HepG2 (cell line): ENCODE measurements around the gene NAGA. TPM values are rescaled to one million over a fixed set of nuclear protein-coding genes. Genes with fewer than 3 reads are reported as not detected.

ENCODE experiments used
- ATAC-seq: fragments of 200-7000 bp; cut with Tn5 transposase; 3 replicates; pipeline ENCODE4 v1.9.1; 2020; ENCODE audit warnings: mild to moderate bottlenecking, moderate library complexity
- BruUV-seq: library from RNA; stranded (reverse); fragments of 400-500 nt; replicated peaks from 2 replicates; lab custom pipeline; 2021; lab: Mats Ljungman, UMichigan
- CTCF ChIA-PET: fragments of 300-600 bp; formaldehyde crosslinking; extraction: SDS; loops from one replicate; lab custom pipeline; 2021; ENCODE audit warnings: low total read pairs, inconsistent platforms, low intra/inter-chr PET ratio; lab: Yijun Ruan, JAX
- POLR2A ChIA-PET: fragments of 350-600 bp; sonication (Branson Sonifier 250); formaldehyde crosslinking; loops from one replicate; lab custom pipeline; 2020; ENCODE audit warnings: antibody characterized with exemption, inconsistent platforms; lab: Yijun Ruan, JAX
- DNase-seq: peaks from one replicate; pipeline ENCODE4 v3.0.0-alpha.2; 2015; ENCODE audit warnings: low spot score
- FAIRE-seq: peaks from 3 replicates; lab custom pipeline; 2011; peaks lifted over from hg19 to GRCh38; lab: Jason Lieb, UNC
- H2AFZ ChIP-seq: one replicate; pipeline ENCODE4 v1.6.1; 2011; ENCODE audit warnings: low read length, inconsistent platforms
- H3K27ac ChIP-seq: fragments of 300-600 bp; 3 replicates; pipeline ENCODE4 v1.8.0; 2011; ENCODE audit warnings: mixed run types, mild to moderate bottlenecking, mixed read lengths, low read length, inconsistent platforms; ENCODE audit not compliant: insufficient read depth; ENCODE audit errors: extremely low read length
- H3K27me3 ChIP-seq, 2 experiments: fragments of 200-600 bp in 1 of 2; 2 replicates in 1 of 2; 3 replicates in 1 of 2; pipeline versions ENCODE4 v1.6.0 to v1.8.0; 2011; ENCODE audit warnings: low read length in 2 of 2, mild to moderate bottlenecking in 2 of 2, moderate library complexity in 2 of 2, inconsistent platforms in 1 of 2; ENCODE audit not compliant: insufficient read depth in 2 of 2, control insufficient read depth in 1 of 2
- H3K36me3 ChIP-seq, 2 experiments: fragments of 200-600 bp in 1 of 2; replicated peaks in 1 of 2; 2 replicates in 1 of 2; 3 replicates in 1 of 2; pipeline versions ENCODE4 v1.5.1 to v1.8.0; 2011; ENCODE audit warnings: low read length in 2 of 2, inconsistent platforms in 1 of 2; ENCODE audit not compliant: insufficient read depth in 2 of 2, control insufficient read depth in 1 of 2
- H3K4me1 ChIP-seq: 2 replicates; pipeline ENCODE4 v1.5.1; 2012; ENCODE audit warnings: low read length, inconsistent platforms; ENCODE audit not compliant: insufficient read depth
- H3K4me2 ChIP-seq: 2 replicates; pipeline ENCODE4 v1.6.0; 2011; ENCODE audit warnings: low read depth, low read length, inconsistent platforms
- H3K4me3 ChIP-seq, 3 experiments: fragments of 200-600 bp in 1 of 3; sonication (generic), shearing (Covaris generic) in 1 of 3; replicated peaks in 1 of 3; 2 replicates each; pipeline ENCODE4 v1.5.1; 2011 to 2016; ENCODE audit warnings: low read length in 3 of 3, inconsistent platforms in 2 of 3, low read depth in 2 of 3, mild to moderate bottlenecking in 2 of 3, control low read depth in 1 of 3, mixed read lengths in 1 of 3; ENCODE audit not compliant: insufficient read depth in 1 of 3
- H3K79me2 ChIP-seq: one replicate; pipeline ENCODE4 v1.6.1; 2011; ENCODE audit warnings: low read length, inconsistent platforms; ENCODE audit not compliant: insufficient read depth
- H3K9ac ChIP-seq: 2 replicates; pipeline ENCODE4 v1.6.0; 2011; ENCODE audit warnings: mild to moderate bottlenecking, low read depth, low read length, inconsistent platforms; ENCODE audit not compliant: insufficient read depth
- H3K9me3 ChIP-seq: 2 replicates; pipeline ENCODE4 v1.5.1; 2012; ENCODE audit warnings: mild to moderate bottlenecking, low read length
- H4K20me1 ChIP-seq: 2 replicates; pipeline ENCODE4 v1.6.0; 2011; ENCODE audit warnings: inconsistent platforms, mild to moderate bottlenecking, low read length, moderate library complexity; ENCODE audit not compliant: insufficient read depth
- ATF1 ChIP-seq: IDR thresholded peaks from 2 replicates; pipeline ENCODE4 v1.6.1; 2016; ENCODE audit warnings: mild to moderate bottlenecking, control low read depth
- CENPT ChIP-seq: sonication (generic); formaldehyde crosslinking; IDR thresholded peaks from 2 replicates; pipeline ENCODE4 v1.8.0; 2022; ENCODE audit warnings: low read depth, mild to moderate bottlenecking, moderate library complexity, missing genetic modification reagents
- FOXA3 ChIP-seq: IDR thresholded peaks from 2 replicates; pipeline ENCODE4 v1.6.1; 2016; ENCODE audit warnings: missing genetic modification reagents, missing compliant biosample characterization
- KMT2A ChIP-seq: sonication (generic); formaldehyde crosslinking; IDR thresholded peaks from 2 replicates; pipeline ENCODE4 v1.4.0; 2020; ENCODE audit warnings: missing genetic modification reagents
- PHF20 ChIP-seq: sonication (generic); formaldehyde crosslinking; IDR thresholded peaks from 2 replicates; pipeline ENCODE4 v1.5.0; 2020; ENCODE audit warnings: mild to moderate bottlenecking, missing genetic modification reagents
- PHF8 ChIP-seq: sonication (generic); formaldehyde crosslinking; IDR thresholded peaks from 2 replicates; pipeline ENCODE4 v1.5.0; 2020; ENCODE audit warnings: missing genetic modification reagents
- POLR2AphosphoS2 ChIP-seq: IDR thresholded peaks from 2 replicates; pipeline ENCODE4 v1.6.1; 2011; ENCODE audit warnings: low read depth, low read length, improper control_type of control experiment
- ZFP36L2 ChIP-seq: sonication (generic); formaldehyde crosslinking; IDR thresholded peaks from 2 replicates; pipeline ENCODE4 v1.4.0; 2020; ENCODE audit warnings: missing genetic modification reagents
- ZFP82 ChIP-seq: sonication (generic); formaldehyde crosslinking; IDR thresholded peaks from 2 replicates; pipeline ENCODE4 v1.5.1; 2020; ENCODE audit warnings: mild to moderate bottlenecking, missing genetic modification reagents, borderline replicate concordance
- ZMYM2 ChIP-seq: sonication (generic); formaldehyde crosslinking; IDR thresholded peaks from 2 replicates; pipeline ENCODE4 v1.8.0; 2022; ENCODE audit warnings: mild to moderate bottlenecking, missing genetic modification reagents
- ZNF224 ChIP-seq: sonication (generic); formaldehyde crosslinking; IDR thresholded peaks from 2 replicates; pipeline ENCODE4 v1.5.0; 2020; ENCODE audit warnings: mild to moderate bottlenecking, missing genetic modification reagents
- WGBS: methylation state at CpG from one replicate; pipeline ENCODE4 v1.1.6; 2017; ENCODE audit warnings: low lambda C conversion rate; 5-methylcytosine and 5-hydroxymethylcytosine counted together
- in situ Hi-C: cut with HindIII; loops from 2 replicates; pipeline ENCODE4 v1.10.0; 2017; ENCODE audit warnings: low pct_unique_long_range_greater_than_20kb; ENCODE audit not compliant: extremely low pct_ligation_motif_present
- intact Hi-C: fragments of 100-400 bp; cut with micrococcal nuclease; formaldehyde crosslinking; loops from one replicate; pipeline ENCODE4 v1.10.0; 2022; ENCODE audit not compliant: unreplicated experiment
- polyA plus RNA-seq, 8 experiments: library from polyadenylated mRNA; depleted of rRNA in 3 of 8; stranded (reverse) in 7 of 8; unstranded in 1 of 8; fragments of >200 nt; fragmentation: Illumina TruSeq in 4 of 8; extraction: Trizol in 4 of 8; gene quantifications; 2 replicates each; pipeline versions ENCODE4 v1.2.1 to v1.2.3, GENCODE V29; 2011 to 2016; ENCODE audit warnings: low read depth in 4 of 8, missing spikeins in 1 of 8, mixed read lengths in 1 of 8; ENCODE audit not compliant: insufficient read depth in 1 of 8
- total RNA-seq, 5 experiments: library from RNA; depleted of rRNA; stranded (reverse); fragments of >200 nt; fragmentation: Illumina TruSeq; extraction: Trizol; gene quantifications; 2 replicates each; pipeline ENCODE4 v1.2.3, GENCODE V29; 2016; ENCODE audit warnings: low read depth in 1 of 5
- TF ChIP-seq, protein P1 (sequence below): sonication (generic); formaldehyde crosslinking; IDR thresholded peaks from 2 replicates; pipeline ENCODE4 v1.8.1; 2023; ENCODE audit warnings: missing genetic modification reagents, inconsistent platforms, borderline replicate concordance
- TF ChIP-seq, protein P2 (sequence below): IDR thresholded peaks from 2 replicates; pipeline ENCODE4 v1.6.1; 2016; ENCODE audit warnings: missing biosample characterization, missing genetic modification reagents, low read depth
- TF ChIP-seq, protein P3 (sequence below): sonication (generic); formaldehyde crosslinking; IDR thresholded peaks from 2 replicates; pipeline ENCODE4 v1.8.0; 2022; ENCODE audit warnings: low read depth, missing genetic modification reagents
- TF ChIP-seq, protein P4 (sequence below): sonication (generic); formaldehyde crosslinking; conservative IDR thresholded peaks from 2 replicates; pipeline ENCODE4 v1.4.0; 2020; ENCODE audit warnings: mild to moderate bottlenecking, missing genetic modification reagents, moderate library complexity

NAGA gene
- total and polyA plus RNA-seq, 2 of the 13 experiments (the other 11 are each of a cell fraction or from before 2014, with no cell fraction given), result 15.1 to 23.4 TPM

DNA sequence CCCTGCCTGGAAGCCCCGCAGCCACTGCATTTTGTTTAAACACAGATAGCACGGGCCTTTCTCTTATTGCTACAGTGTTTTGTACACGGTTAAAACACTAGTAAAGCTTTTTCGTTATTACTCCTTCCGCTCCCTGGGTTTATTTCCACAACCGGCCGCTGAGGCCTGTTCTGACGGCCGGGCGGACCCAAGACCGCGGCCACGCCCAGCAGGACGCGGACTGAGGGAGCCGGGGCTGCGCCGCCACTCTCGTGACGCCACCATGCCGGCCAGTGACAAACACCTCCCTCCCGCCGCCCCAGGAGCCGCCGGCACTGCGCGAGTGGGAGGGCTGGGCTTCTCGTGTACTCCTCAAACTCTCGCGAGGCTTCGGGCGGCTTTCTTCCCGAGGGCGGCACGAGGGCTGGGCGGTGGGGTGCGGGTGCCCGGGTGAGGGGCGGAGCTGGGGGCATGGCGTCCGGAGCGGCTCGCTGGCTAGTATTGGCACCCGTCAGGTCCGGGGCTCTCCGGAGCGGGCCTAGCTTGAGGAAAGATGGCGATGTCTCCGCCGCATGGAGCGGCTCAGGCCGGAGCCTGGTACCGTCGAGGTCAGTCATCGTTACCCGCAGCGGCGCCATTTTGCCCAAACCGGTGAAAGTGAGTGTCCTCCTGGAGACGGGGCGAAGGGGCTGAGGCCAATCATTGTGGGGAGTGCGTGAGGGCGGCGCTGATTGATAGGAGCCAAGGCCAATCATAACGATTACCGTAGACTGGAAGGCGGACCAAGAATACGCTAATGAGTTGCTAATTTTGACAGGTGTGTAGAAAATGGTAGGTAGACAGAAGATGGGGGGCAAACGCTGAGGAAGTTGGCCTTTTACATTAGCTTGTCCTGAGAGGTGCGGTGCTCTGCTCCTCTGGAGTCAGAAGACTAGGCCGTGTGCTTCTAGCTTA, 9.0 kb upstream of the NAGA start, which contains the start of gene SMDT1:
TSS of gene SMDT1 (plus strand) at position 382 of the 933 bp plus-strand sequence. CDS start at position 451, 69 bp downstream.
- H3K27ac ChIP-seq, result peak within 1 kb of the TSS; percentile 91
- H3K9me3 ChIP-seq, result no peaks in the 10 kb centered on the region
- ChIA-PET CTCF (interaction anchor here (1.3 kb wide), 1 partner anchor 11 kb away, joined by 3 read pairs; the partner anchor contains the start of gene NDUFA6), POLR2A (interaction anchor here (1.2 to 3.8 kb wide), 5 partner anchors 9 to 46 kb away, joined by 3 to 89 read pairs (median 5); partner anchors contain the start of genes NAGA and NDUFA6)
- peak within 1 kb of the TSS; percentile 78 to 88 (median 87) for H3K4me3 ChIP-seq
- TSS peak; percentile 66 for BruUV-seq
- in situ Hi-C loops, result no loop called here
- H4K20me1 ChIP-seq, result no peaks in the 10 kb centered on the region
- peaks cover 1 to 21% of the 10 kb centered on the region in 2 experiments; a peak in 3 of 5 replicates for H3K36me3 ChIP-seq
- peak within 1 kb of the TSS; percentile 82 for H2AFZ ChIP-seq
- WGBS, result 2% methylated on average over 31 of the region's 71 CpGs
- peaks cover 11% of the 10 kb centered on the region for H3K79me2 ChIP-seq
- ATAC-seq (peak; percentile 92), FAIRE-seq (peak; percentile 90), DNase-seq (peak; percentile 95)
- no peaks in the 10 kb centered on the region; a peak in 1 of 5 replicates for H3K27me3 ChIP-seq
- H3K4me2 ChIP-seq, result peak within 1 kb of the TSS; percentile 100
- peak within 1 kb of the TSS; percentile 93 for H3K9ac ChIP-seq
- intact Hi-C loops, result loop anchor here (1.0 kb wide), 1 partner anchor 11 kb away; the partner anchor contains the start of gene NDUFA6
- peaks cover 22% of the 10 kb centered on the region for H3K4me1 ChIP-seq
- TF ChIP-seq ZFP82 (CRISPR knock-in tag), result peak; percentile 85; the same call in 1 of the 2 replicates
- TF ChIP-seq, protein P1, sequence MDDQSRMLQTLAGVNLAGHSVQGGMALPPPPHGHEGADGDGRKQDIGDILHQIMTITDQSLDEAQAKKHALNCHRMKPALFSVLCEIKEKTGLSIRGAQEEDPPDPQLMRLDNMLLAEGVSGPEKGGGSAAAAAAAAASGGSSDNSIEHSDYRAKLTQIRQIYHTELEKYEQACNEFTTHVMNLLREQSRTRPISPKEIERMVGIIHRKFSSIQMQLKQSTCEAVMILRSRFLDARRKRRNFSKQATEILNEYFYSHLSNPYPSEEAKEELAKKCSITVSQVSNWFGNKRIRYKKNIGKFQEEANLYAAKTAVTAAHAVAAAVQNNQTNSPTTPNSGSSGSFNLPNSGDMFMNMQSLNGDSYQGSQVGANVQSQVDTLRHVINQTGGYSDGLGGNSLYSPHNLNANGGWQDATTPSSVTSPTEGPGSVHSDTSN (CRISPR knock-in tag), result 0 out of 2 replicates have a peak, but pooled peaks have one; percentile 52
- no peak for TF ChIP-seq POLR2AphosphoS2
- peak; percentile 70 for TF ChIP-seq ZMYM2 (CRISPR knock-in tag)
- peak; percentile 46 for TF ChIP-seq FOXA3 (CRISPR knock-in tag)
- TF ChIP-seq CENPT (CRISPR knock-in tag), result peak; percentile 61; the same call in 1 of the 2 replicates
- peak; percentile 24; the same call in 1 of the 2 replicates for TF ChIP-seq PHF20 (CRISPR knock-in tag)
- TF ChIP-seq PHF8 (CRISPR knock-in tag), result peak; percentile 91
- TF ChIP-seq, protein P2, sequence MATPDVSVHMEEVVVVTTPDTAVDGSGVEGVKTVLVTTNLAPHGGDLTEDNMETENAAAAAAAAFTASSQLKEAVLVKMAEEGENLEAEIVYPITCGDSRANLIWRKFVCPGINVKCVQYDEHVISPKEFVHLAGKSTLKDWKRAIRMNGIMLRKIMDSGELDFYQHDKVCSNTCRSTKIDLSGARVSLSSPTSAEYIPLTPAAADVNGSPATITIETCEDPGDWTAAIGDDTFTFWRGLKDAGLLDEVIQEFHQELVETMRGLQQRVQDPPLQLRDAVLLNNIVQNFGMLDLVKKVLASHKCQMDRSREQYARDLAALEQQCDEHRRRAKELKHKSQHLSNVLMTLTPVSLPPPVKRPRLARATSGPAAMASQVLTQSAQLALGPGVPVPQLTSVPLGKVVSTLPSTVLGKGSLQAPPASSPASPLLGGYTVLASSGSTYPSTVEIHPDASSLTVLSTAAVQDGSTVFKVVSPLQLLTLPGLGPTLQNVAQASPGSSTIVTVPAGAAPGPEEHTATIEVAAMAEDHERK (CRISPR knock-in tag), result no peak; the same call in 1 of the 2 replicates
- TF ChIP-seq ZNF224 (CRISPR knock-in tag), result no peak
- TF ChIP-seq ZFP36L2 (CRISPR knock-in tag), result no peak
- no peak for TF ChIP-seq ATF1 (CRISPR knock-in tag)
- TF ChIP-seq, protein P3, sequence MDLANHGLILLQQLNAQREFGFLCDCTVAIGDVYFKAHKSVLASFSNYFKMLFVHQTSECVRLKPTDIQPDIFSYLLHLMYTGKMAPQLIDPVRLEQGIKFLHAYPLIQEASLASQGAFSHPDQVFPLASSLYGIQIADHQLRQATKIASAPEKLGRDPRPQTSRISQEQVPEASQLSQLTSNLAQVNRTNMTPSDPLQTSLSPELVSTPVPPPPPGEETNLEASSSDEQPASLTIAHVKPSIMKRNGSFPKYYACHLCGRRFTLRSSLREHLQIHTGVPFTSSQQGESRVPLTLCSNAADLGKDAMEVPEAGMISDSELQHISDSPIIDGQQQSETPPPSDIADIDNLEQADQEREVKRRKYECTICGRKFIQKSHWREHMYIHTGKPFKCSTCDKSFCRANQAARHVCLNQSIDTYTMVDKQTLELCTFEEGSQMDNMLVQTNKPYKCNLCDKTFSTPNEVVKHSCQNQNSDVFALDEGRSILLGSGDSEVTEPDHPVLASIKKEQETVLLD (CRISPR knock-in tag), result peak; percentile 81; the same call in 1 of the 2 replicates
- peak; percentile 71 for TF ChIP-seq KMT2A (CRISPR knock-in tag)
- TF ChIP-seq, protein P4, sequence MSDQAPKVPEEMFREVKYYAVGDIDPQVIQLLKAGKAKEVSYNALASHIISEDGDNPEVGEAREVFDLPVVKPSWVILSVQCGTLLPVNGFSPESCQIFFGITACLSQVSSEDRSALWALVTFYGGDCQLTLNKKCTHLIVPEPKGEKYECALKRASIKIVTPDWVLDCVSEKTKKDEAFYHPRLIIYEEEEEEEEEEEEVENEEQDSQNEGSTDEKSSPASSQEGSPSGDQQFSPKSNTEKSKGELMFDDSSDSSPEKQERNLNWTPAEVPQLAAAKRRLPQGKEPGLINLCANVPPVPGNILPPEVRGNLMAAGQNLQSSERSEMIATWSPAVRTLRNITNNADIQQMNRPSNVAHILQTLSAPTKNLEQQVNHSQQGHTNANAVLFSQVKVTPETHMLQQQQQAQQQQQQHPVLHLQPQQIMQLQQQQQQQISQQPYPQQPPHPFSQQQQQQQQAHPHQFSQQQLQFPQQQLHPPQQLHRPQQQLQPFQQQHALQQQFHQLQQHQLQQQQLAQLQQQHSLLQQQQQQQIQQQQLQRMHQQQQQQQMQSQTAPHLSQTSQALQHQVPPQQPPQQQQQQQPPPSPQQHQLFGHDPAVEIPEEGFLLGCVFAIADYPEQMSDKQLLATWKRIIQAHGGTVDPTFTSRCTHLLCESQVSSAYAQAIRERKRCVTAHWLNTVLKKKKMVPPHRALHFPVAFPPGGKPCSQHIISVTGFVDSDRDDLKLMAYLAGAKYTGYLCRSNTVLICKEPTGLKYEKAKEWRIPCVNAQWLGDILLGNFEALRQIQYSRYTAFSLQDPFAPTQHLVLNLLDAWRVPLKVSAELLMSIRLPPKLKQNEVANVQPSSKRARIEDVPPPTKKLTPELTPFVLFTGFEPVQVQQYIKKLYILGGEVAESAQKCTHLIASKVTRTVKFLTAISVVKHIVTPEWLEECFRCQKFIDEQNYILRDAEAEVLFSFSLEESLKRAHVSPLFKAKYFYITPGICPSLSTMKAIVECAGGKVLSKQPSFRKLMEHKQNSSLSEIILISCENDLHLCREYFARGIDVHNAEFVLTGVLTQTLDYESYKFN (CRISPR knock-in tag), result peak; percentile 39
